AG09319 (cell line): ENCODE data around the gene WDCP.

Experiments used
- DNase-seq: peaks from one replicate; pipeline ENCODE4 v3.0.0-alpha.2; 2010; ENCODE audit warnings: low read depth; ENCODE audit errors: extremely low read depth
- CTCF ChIP-seq: IDR thresholded peaks from 2 replicates; pipeline ENCODE4 v1.5.1; 2011; ENCODE audit warnings: low read depth, mild to moderate bottlenecking, inconsistent platforms, low read length, moderate library complexity

WDCP gene

GRCh38 chr2:23988371-23988770 lies 58.8 kb downstream of the WDCP start:
- DNase-seq = no peak
- peak; percentile 9 for TF ChIP-seq CTCF
